Left ventricle myocardium superior (tissue), 1 donor: Measurements from ENCODE around the gene ARGLU1. TPM values are rescaled to one million over a fixed set of nuclear protein-coding genes. Genes with fewer than 3 reads are reported as not detected.
A peak's percentile ranks its signal among the peaks of the same experiment; 100 is the strongest.
"Not testable (repeated sequence)": the region's sequence is repeated elsewhere in the genome, so short reads cannot be mapped to it uniquely, and the experiment has no call there.

Experiments used
- ATAC-seq: fragments of 200-7000 bp; cut with Tn5 transposase; one replicate; pipeline ENCODE4 v1.9.1; 2020; ENCODE audit warnings: mild to moderate bottlenecking, moderate library complexity
- DNase-seq: peaks from one replicate; pipeline ENCODE4 v3.0.0-alpha.2; 2020
- intact Hi-C: fragments of 100-400 bp; cut with micrococcal nuclease; formaldehyde crosslinking; loops from one replicate; pipeline ENCODE4 v1.11.0; 2022
- long read RNA-seq: library from polyadenylated mRNA; unstranded; transcript quantifications from one replicate; pipeline ENCODE4 v2.0.0, GENCODE V29; 2021
- total RNA-seq: library from RNA; stranded (reverse); fragmentation: NEBNext Ultra II Directional; extraction: Animal tissue kit (Norgen Biotek cat#: 25700); gene quantifications from one replicate; pipeline ENCODE4 v1.2.1, GENCODE V29; 2021
- donor health status: DM: no; HTN: yes; CAD: no; lungs with severe emphysema.

Gene ARGLU1, protein sequence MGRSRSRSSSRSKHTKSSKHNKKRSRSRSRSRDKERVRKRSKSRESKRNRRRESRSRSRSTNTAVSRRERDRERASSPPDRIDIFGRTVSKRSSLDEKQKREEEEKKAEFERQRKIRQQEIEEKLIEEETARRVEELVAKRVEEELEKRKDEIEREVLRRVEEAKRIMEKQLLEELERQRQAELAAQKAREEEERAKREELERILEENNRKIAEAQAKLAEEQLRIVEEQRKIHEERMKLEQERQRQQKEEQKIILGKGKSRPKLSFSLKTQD
- 32.4 TPM for total RNA-seq
- long read RNA-seq, full-length matches to known transcripts, result 72 of 79 reads
- long read RNA-seq, partial matches to known transcripts, result 5 of 79 reads
- long read RNA-seq, other reads (novel, unspliced or antisense), result 2 of 79 reads

GRCh38 chr13:106567474-106568298 is at the start of gene ARGLU1:
ARGLU1 (minus strand) TSS chr13:106568137; CDS start chr13:106567919, 218 bp downstream.
- DNase-seq (peak; percentile 96), ATAC-seq (peak; percentile 96)
- intact Hi-C loops, result no loop called here

DNA sequence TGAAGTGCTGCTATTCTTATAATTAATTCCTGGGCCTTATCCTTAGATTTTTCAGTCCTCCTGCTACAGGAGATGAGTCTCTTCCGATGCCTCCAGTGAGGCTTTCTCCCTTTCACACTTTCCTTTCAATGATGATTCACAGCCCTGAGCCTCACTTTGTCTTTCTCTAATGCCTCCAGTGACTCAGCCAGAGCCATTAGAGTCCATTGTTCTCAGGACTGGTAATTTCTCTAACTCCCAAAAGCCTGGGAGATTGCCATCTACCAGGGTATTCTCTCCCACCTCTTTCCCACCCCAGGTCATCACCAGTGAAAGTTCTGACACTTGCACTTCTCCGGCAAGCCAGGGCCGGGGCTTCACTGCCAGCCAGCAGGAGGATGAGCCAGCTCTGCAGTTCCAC is 49.6 kb upstream of the ARGLU1 start:
- no peak for DNase-seq
- ATAC-seq, result no peak
- intact Hi-C loops, result no loop called here

- intact Hi-C loops, result no loop called here
- ATAC-seq (no peak), DNase-seq (no peak)
These were observed 48.8 kb upstream of the ARGLU1 start for GRCh38 chr13:106616729-106617128.

DNA sequence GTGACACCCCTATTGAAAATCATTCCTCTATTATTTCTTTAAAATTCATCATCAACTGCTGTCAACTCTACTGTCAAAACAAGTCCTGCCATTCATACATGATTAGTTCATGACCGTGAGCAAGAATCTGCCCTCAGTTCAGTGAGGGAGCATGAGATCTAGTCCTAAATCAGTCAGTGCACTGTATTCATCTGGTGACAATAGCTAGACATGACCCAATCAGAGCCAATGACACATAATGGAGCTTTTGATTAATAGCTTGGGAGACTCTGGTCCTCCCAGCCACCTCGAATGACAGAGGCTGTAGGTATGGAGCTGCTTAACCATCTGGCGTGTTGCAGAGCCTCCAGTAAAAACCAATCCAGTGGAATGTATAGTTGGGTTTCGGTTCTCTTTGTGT is 46.9 kb upstream of the ARGLU1 start:
- intact Hi-C loops, result no loop called here
- no peak for ATAC-seq

DNA sequence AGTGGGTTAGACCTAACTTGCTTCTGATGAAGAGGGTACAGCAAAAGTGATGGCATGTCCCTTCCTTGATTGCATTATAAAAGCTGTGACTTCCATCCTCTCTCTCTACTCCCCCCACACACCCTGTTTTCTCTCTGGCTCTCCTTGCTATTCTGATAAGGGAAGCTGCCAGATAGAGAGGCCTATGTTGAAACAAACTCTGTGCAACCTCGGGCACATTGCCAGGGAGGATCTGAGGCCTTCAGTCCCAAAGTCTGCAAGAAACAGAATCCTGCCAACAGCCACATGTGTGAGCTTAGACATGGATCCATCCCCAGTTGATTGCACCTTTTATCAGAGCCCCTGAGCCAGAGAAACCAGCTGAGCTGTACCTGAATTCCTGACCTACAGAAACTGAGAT is 44.8 kb upstream of the ARGLU1 start:
- ATAC-seq (peak; percentile 76), DNase-seq (peak; percentile 74)
- intact Hi-C loops, result no loop called here

More for the DNA sequence above, 46.9 kb upstream of the ARGLU1 start:
- no peak for DNase-seq

DNA sequence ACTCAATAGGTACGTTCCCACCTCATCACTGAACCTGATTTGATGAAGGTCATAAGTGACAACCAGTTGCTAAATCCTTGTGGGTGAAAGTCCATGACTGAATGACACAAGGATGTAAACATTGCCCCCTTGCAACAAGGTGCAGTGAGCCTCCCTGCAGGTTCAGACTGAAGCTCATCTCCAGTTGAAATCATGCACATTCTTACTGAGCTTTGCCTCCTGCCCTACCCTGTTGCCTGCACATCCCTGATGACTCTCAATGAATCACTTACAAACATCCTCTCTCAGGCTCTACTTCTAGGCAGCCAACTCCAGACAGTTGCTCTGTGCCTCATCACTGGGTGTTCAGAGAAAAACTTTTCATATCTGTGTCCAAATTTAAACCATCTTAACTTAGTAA is 42.5 kb upstream of the ARGLU1 start:
- intact Hi-C loops, result no loop called here
- DNase-seq (no peak), ATAC-seq (no peak)

DNA sequence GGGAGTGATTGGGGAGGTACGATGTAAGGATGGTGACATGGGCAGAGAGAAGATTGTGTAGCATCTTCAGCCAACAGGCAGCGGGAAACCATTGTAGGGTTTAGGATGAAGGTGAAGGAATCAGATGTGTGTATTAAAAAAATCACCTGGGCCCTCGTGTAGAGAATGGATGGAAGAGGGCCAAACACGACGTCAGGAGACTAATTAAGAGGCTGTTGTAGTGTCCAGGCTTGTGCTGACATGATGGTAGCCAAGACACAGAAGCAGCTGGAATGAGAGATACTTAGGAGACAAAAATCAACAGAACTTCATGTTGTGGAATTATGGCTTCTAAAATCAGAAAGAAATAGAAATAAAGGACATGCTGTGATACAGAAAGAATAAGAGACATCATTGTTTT is 41.2 kb upstream of the ARGLU1 start:
- DNase-seq (no peak), ATAC-seq (no peak)
- intact Hi-C loops, result no loop called here

GRCh38 chr13:106603546-106603945 is 35.6 kb upstream of the ARGLU1 start:
- intact Hi-C loops, result no loop called here
- DNase-seq (no peak), ATAC-seq (no peak)

DNA sequence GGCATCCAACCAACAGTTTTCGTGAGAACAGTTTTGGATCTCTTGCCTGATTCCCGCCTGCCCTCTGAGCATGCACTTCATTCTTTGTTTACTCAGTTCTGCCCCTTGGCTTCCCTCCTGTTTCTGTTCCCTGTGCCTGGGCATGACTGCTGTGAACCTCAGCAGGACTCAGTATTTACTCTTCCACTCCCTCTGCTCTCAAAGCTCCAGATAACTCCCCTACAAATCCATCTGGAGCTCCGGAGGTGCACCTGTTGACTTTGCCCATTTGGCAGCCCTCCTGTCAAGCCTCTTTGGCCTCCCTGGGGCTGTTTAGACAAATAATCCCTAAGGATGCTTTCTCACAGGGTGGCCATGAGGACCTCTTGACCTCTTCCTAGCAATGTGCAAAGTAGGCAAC is 34.2 kb upstream of the ARGLU1 start:
- no peak for ATAC-seq
- intact Hi-C loops, result no loop called here
- DNase-seq, result no peak

DNA sequence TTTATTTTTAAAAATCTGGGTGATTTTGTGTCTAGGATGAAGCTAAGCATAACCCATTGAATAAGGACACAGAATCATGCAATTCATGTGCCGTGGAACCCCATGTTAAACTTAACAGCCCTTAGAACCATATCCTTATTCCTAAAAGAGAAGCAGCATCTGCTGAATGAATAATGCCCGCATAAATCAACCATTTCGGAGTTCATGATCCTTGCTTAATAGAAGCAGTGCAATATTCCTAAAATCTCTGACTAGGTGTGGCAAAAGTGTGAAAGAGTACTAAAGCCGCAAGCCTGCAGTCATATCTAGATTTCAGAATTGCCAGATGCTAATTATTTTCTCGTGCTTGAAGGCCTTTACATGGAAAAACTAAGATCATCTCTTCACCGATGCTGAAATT is 33.6 kb upstream of the ARGLU1 start:
- no peak for DNase-seq
- intact Hi-C loops, result no loop called here
- ATAC-seq, result no peak

DNA sequence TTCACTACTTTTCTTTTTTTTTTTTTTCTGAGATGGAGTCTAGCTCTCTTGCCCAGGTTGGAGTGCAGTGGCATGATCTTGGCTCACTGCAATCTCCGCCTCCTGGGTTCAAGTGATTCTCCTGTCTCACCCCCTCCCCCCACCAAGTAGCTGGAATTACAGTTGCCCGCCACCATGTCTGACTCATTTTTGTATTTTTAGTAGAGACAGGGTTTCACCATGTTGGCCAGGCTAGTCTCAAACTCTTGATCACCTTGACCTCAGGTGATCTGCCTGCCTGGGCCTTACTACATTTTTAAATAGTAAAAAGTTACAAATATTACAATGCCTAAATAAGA is 32.8 kb upstream of the ARGLU1 start:
- DNase-seq, intact Hi-C loops, ATAC-seq: not testable (repeated sequence)

DNA sequence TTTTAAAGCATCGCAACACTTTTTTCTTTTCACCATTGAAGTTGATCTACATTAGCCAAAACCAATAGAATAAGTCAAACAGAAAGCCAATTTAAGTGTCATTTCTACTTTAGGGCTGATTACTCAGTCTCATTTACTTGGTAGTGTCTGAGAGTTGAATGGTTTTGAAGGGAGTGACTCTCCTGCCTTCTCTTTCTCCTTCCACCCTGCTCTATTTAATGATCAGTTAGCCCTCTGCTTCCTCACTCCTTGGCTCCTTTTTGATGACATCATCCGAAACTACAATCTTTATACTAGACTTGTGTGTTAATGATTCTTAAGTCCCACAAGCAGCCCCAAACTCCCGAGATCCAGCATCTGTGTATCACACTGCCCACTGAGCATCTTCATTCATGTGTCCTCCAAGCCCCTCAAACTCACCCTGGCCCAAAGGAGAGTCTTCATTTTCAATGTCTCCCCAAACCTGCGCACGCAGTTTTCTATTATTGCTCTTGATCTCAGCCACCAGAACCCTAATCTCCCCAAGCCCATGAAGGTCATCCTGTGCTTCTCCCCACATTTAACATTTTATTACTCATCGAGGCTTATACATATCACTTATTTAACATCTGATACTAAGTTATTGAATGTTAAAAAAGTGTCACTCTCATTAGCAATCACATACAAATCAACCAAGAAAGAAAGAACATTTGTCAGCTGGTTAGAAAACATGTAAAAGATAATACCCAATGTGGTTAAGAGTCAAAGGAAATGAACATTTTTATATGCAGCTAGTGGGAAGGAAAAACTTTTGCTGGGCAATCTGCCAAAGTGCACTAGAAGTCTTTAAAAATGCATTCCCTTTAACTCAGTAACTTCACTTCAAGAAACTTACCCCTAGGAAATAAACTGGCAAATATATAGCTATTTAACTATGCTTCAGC is 32.2 kb upstream of the ARGLU1 start:
- ATAC-seq (no peak), DNase-seq (no peak)
- intact Hi-C loops, result no loop called here

GRCh38 chr13:106597749-106598395 is 29.9 kb upstream of the ARGLU1 start:
- no peak for DNase-seq
- no peak for ATAC-seq
- intact Hi-C loops, result no loop called here

GRCh38 chr13:106597186-106597585 is 29.2 kb upstream of the ARGLU1 start:
- peak; percentile 83 for DNase-seq
- ATAC-seq, result peak; percentile 96
- intact Hi-C loops, result no loop called here

GRCh38 chr13:106596275-106596937 is 28.5 kb upstream of the ARGLU1 start:
- intact Hi-C loops, result no loop called here
- no peak for DNase-seq
- peak; percentile 43 for ATAC-seq

- ATAC-seq, result peak; percentile 78
- intact Hi-C loops, result no loop called here
- DNase-seq, result peak; percentile 76
These were observed 27.7 kb upstream of the ARGLU1 start for GRCh38 chr13:106595625-106596024.

GRCh38 chr13:106594980-106595379 is 27.0 kb upstream of the ARGLU1 start:
- DNase-seq, result no peak
- intact Hi-C loops, result no loop called here
- ATAC-seq, result no peak

DNA sequence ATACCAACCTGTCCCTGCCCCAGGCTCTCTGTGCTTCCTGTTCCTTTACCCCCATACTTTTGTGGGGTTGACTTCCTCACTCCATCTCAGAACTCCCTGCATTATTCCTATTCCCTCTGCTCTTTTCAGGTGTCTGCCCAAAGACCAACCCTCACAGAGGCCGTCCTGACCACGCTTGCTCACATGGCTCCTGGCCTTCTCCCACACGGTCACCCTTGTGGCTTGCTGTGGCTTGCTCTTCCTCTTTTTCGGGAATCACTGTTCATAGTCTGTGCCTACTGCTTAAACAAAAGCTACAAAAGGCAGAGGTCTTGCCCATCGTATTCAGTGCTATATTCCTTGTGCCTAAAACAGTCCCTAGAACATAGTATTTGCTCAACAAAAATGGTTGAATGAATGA is 25.2 kb upstream of the ARGLU1 start:
- intact Hi-C loops, result no loop called here
- DNase-seq, result no peak
- no peak for ATAC-seq

- intact Hi-C loops, result no loop called here
- DNase-seq, result no peak
- no peak for ATAC-seq
These were observed 23.4 kb upstream of the ARGLU1 start for GRCh38 chr13:106591299-106591698.
